B cell (primary cell): Measurements from ENCODE around the gene TWSG1. TPM values are rescaled to one million over a fixed set of nuclear protein-coding genes. Genes with fewer than 3 reads are reported as not detected.

Experiments used
- ATAC-seq: fragments of 200-7000 bp; cut with Tn5 transposase; one replicate; pipeline ENCODE4 v1.10.0; 2021; ENCODE audit warnings: low read depth, mild to moderate bottlenecking, moderate number of reproducible peaks, moderate library complexity
- CTCF ChIA-PET: fragments of 350-600 bp; sonication (Branson Sonifier 250); formaldehyde crosslinking; loops from one replicate; lab custom pipeline; 2021; ENCODE audit warnings: antibody characterized with exemption, inconsistent platforms; lab: Charles Lee
- POLR2A ChIA-PET: fragments of 350-600 bp; sonication (Branson Sonifier 250); formaldehyde crosslinking; loops from one replicate; lab custom pipeline; 2021; ENCODE audit warnings: antibody characterized with exemption; lab: Charles Lee
- DNase-seq: peaks from one replicate; pipeline ENCODE4 v3.0.0; 2013
- H2AFZ ChIP-seq: 2 replicates; pipeline ENCODE4 v1.6.1; 2012; ENCODE audit warnings: mild to moderate bottlenecking, low read depth, low read length; ENCODE audit not compliant: insufficient read depth, poor library complexity, severe bottlenecking
- H3K27ac ChIP-seq, 2 donors: 1 replicate in 1 of 2; 2 replicates in 1 of 2; pipeline ENCODE4 v1.5.1; 2012 to 2013; ENCODE audit warnings: low read length in 2 of 2, mild to moderate bottlenecking in 2 of 2, moderate library complexity in 1 of 2
- H3K27me3 ChIP-seq, 4 experiments: fragments of 200-600 bp in 1 of 4; sonication (generic) in 1 of 4; replicated peaks in 1 of 4; 1 replicate in 2 of 4; 2 replicates in 2 of 4; pipeline versions ENCODE4 v1.6.1 to v1.7.0; 2013 to 2016; ENCODE audit warnings: low read length in 3 of 4, mild to moderate bottlenecking in 2 of 4, mixed read lengths in 1 of 4, moderate library complexity in 1 of 4; ENCODE audit not compliant: insufficient read depth in 4 of 4, control insufficient read depth in 3 of 4; ENCODE audit errors: control extremely low read depth in 1 of 4
- H3K36me3 ChIP-seq, 2 experiments: replicated peaks in 1 of 2; 1 replicate in 1 of 2; 2 replicates in 1 of 2; pipeline versions ENCODE4 v1.6.1 to v1.7.1; 2013; ENCODE audit warnings: low read length in 1 of 2; ENCODE audit not compliant: insufficient read depth in 2 of 2, control insufficient read depth in 1 of 2; ENCODE audit errors: control extremely low read depth in 1 of 2, extremely low read depth in 1 of 2
- H3K4me1 ChIP-seq, 2 donors: fragments of 200-600 bp in 1 of 2; sonication (generic) in 1 of 2; 1 replicate in 1 of 2; 2 replicates in 1 of 2; pipeline versions ENCODE4 v1.5.1 to v1.6.1; 2013 to 2017; ENCODE audit warnings: low read length in 2 of 2; ENCODE audit not compliant: control insufficient read depth in 2 of 2, insufficient read depth in 2 of 2
- H3K4me2 ChIP-seq: replicated peaks from 2 replicates; pipeline ENCODE3; 2012; ENCODE audit warnings: mild to moderate bottlenecking, low read depth, low read length; ENCODE audit not compliant: poor library complexity, severe bottlenecking
- H3K4me3 ChIP-seq, 5 experiments: fragments of 200-600 bp in 1 of 5; sonication (generic) in 1 of 5; 1 replicate in 3 of 5; 2 replicates in 2 of 5; pipeline versions ENCODE4 v1.5.1 to v1.7.0; 2011 to 2016; ENCODE audit warnings: low read length in 4 of 5, mild to moderate bottlenecking in 4 of 5, low read depth in 2 of 5, control low read depth in 1 of 5, moderate library complexity in 1 of 5; ENCODE audit not compliant: insufficient read depth in 1 of 5; ENCODE audit errors: control extremely low read depth in 1 of 5, extremely low read depth in 1 of 5
- H3K79me2 ChIP-seq: fragments of 200-600 bp; sonication (generic); one replicate; pipeline ENCODE4 v1.6.0; 2016; ENCODE audit warnings: low read length; ENCODE audit not compliant: control insufficient read depth, insufficient read depth
- H3K9ac ChIP-seq: fragments of 200-600 bp; sonication (generic); 2 replicates; pipeline ENCODE4 v1.6.1; 2017; ENCODE audit warnings: mild to moderate bottlenecking, low read length, moderate library complexity
- H3K9me3 ChIP-seq, 3 donors: one replicate each; pipeline versions ENCODE4 v1.6.1 to v1.7.1; 2013; ENCODE audit warnings: low read length in 2 of 3; ENCODE audit not compliant: control insufficient read depth in 2 of 3, insufficient read depth in 1 of 3; ENCODE audit errors: control extremely low read depth in 1 of 3
- H4K20me1 ChIP-seq: 2 replicates; pipeline ENCODE4 v1.6.0; 2012; ENCODE audit warnings: mild to moderate bottlenecking, low read length; ENCODE audit not compliant: insufficient read depth, control insufficient read depth, poor library complexity, severe bottlenecking
- H3K27ac Mint-ChIP-seq: one replicate; pipeline ENCODE4 v1.8.0; 2021; ENCODE audit warnings: mixed read lengths
- H3K27me3 Mint-ChIP-seq: one replicate; pipeline ENCODE4 v1.8.0; 2021; ENCODE audit warnings: mixed read lengths
- H3K4me1 Mint-ChIP-seq: one replicate; pipeline ENCODE4 v1.8.0; 2021; ENCODE audit warnings: mixed read lengths
- H3K4me3 Mint-ChIP-seq: one replicate; pipeline ENCODE4 v1.8.0; 2021; ENCODE audit warnings: mixed read lengths
- H3K9me3 Mint-ChIP-seq: one replicate; pipeline ENCODE4 v1.8.0; 2022; ENCODE audit warnings: mixed read lengths; ENCODE audit not compliant: insufficient read depth
- EZH2 ChIP-seq: IDR thresholded peaks from 2 replicates; pipeline ENCODE4 v1.6.1; 2012; ENCODE audit warnings: borderline replicate concordance, low read depth, mild to moderate bottlenecking, moderate library complexity, low read length; ENCODE audit not compliant: insufficient read depth, poor library complexity, severe bottlenecking
- WGBS: methylation state at CpG from one replicate; pipeline ENCODE4 v1.1.5; 2013; ENCODE audit warnings: missing lambda C conversion rate; ENCODE audit not compliant: insufficient coverage; 5-methylcytosine and 5-hydroxymethylcytosine counted together
- intact Hi-C: fragments of 100-400 bp; cut with micrococcal nuclease; formaldehyde crosslinking; loops from one replicate; pipeline ENCODE4 v1.10.0; 2022
- polyA plus RNA-seq: library from polyadenylated mRNA; depleted of rRNA; stranded (reverse); fragments of >200 nt; gene quantifications from 2 replicates; pipeline ENCODE4 v1.2.3, GENCODE V29; 2012
- total RNA-seq, 2 donors: library from RNA; stranded (reverse); fragments of 120-200 nt in 1 of 2; gene quantifications; 1 replicate in 1 of 2; 2 replicates in 1 of 2; pipeline versions ENCODE4 v1.2.3 to v1.2.4, GENCODE V29; 2013 to 2022
- TF ChIP-seq, protein P1 (sequence below): fragments of 200-600 bp; IDR thresholded peaks from one replicate; pipeline ENCODE4 v1.8.0; 2022; ENCODE audit warnings: antibody characterized with exemption, mild to moderate bottlenecking

TWSG1 gene
- total and polyA plus RNA-seq, 2 donors (not counting 1 experiment from before 2014, with no cell fraction given): 1.1 to 6.3 TPM

DNA sequence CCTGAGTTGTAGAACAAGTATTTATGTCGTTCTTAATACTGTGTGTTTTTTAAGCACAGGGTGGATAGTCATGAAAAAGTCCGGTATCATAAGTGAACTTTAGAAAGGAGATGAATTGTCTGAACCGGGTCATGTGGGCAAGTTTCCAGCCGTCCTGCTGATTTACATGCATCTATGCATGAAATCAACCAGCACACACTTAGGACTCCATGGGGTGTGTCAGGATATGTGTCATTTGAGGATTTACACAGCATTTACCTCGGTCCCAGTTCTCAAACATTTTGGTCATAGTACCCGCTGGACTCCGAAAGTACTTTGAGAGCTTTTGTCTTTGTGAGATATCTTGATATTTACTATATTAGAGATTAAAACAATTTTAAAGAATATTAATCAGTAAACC lies 47.5 kb upstream of the TWSG1 start:
- DNase-seq (no peak), ATAC-seq (no peak)
- Histone ChIP-seq H3K27ac (no peak overlapping the region), H3K4me1 (no peaks in the 10 kb centered on the region), H3K4me2 (no peak overlapping the region), H2AFZ (no peak overlapping the region), H3K9ac (no peak overlapping the region), H3K36me3 (peaks cover 0 to 7% of the 10 kb centered on the region in 2 experiments), H3K4me3 (no peak overlapping the region), H3K9me3 (peaks cover 0 to 24% (median 6%) of the 10 kb centered on the region in 3 donors), H3K27me3 (no peaks in the 10 kb centered on the region), H4K20me1 (no peaks in the 10 kb centered on the region), H3K79me2 (no peaks in the 10 kb centered on the region)
- Mint-ChIP-seq H3K4me1 (no peaks in the 10 kb centered on the region), H3K9me3 (peaks cover 8% of the 10 kb centered on the region), H3K27me3 (no peaks in the 10 kb centered on the region), H3K4me3 (no peak overlapping the region), H3K27ac (no peak overlapping the region)
- CTCF ChIA-PET: no interaction called here
- TF ChIP-seq, protein P1, sequence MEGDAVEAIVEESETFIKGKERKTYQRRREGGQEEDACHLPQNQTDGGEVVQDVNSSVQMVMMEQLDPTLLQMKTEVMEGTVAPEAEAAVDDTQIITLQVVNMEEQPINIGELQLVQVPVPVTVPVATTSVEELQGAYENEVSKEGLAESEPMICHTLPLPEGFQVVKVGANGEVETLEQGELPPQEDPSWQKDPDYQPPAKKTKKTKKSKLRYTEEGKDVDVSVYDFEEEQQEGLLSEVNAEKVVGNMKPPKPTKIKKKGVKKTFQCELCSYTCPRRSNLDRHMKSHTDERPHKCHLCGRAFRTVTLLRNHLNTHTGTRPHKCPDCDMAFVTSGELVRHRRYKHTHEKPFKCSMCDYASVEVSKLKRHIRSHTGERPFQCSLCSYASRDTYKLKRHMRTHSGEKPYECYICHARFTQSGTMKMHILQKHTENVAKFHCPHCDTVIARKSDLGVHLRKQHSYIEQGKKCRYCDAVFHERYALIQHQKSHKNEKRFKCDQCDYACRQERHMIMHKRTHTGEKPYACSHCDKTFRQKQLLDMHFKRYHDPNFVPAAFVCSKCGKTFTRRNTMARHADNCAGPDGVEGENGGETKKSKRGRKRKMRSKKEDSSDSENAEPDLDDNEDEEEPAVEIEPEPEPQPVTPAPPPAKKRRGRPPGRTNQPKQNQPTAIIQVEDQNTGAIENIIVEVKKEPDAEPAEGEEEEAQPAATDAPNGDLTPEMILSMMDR: no peak
- TF ChIP-seq EZH2: no peak
- intact Hi-C loops: no loop called here
- POLR2A ChIA-PET: no interaction called here
- 100% methylated on average over 2 of the region's 7 CpGs for WGBS

DNA sequence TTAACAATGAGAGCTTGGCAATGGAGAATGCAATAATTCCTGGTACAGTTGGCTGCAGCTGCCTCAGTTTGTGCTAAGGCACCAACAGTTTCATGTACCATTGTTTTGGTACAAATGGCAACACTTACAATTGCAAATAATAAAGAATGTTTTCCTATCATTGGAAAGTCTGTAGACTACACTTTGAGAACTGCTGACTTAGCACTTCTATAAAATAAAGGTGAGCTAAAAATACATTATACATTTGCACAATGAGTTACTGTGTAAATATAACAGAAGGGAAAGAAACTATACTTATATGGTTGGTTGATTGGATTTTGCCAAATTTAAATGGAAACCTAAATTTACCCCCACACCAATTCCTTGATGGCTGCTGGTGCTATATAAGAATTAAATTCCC lies 44.9 kb upstream of the TWSG1 start:
- no peaks in the 10 kb centered on the region for H4K20me1 ChIP-seq
- Mint-ChIP-seq H3K4me1 (no peaks in the 10 kb centered on the region), H3K9me3 (peaks cover 17% of the 10 kb centered on the region), H3K27me3 (no peaks in the 10 kb centered on the region), H3K27ac (no peak overlapping the region), H3K4me3 (no peak overlapping the region)
- no peak overlapping the region for H3K4me3 ChIP-seq
- no peak overlapping the region for H3K9ac ChIP-seq
- H3K4me1 ChIP-seq: no peaks in the 10 kb centered on the region
- H2AFZ ChIP-seq: no peak overlapping the region
- H3K4me2 ChIP-seq: no peak overlapping the region
- H3K27ac ChIP-seq: no peak overlapping the region
- no peaks in the 10 kb centered on the region for H3K36me3 ChIP-seq
- no peaks in the 10 kb centered on the region for H3K79me2 ChIP-seq
- DNase-seq: no peak
- TF ChIP-seq, protein P1: no peak
- TF ChIP-seq EZH2: no peak
- H3K27me3 ChIP-seq: no peaks in the 10 kb centered on the region
- CTCF ChIA-PET: interaction anchor here (0.6 kb wide), 1 partner anchor 231 kb away, joined by 3 read pairs; no protein-coding TSS in a partner anchor
- intact Hi-C loops: no loop called here
- POLR2A ChIA-PET: no interaction called here
- ATAC-seq: no peak
- H3K9me3 ChIP-seq: peaks cover 3 to 35% (median 12%) of the 10 kb centered on the region in 3 donors
